Fibroblast of the aortic adventitia (primary cell): Measurements from ENCODE around the gene ABLIM2. TPM values are rescaled to one million over a fixed set of nuclear protein-coding genes. Genes with fewer than 3 reads are reported as not detected.

Experiments used
- DNase-seq: peaks from one replicate; pipeline ENCODE4 v3.0.0-alpha.2; 2010; ENCODE audit warnings: low read depth
- H3K4me3 ChIP-seq: 2 replicates; pipeline ENCODE4 v1.5.1; 2011; ENCODE audit warnings: low read depth, mild to moderate bottlenecking, control low read depth, low read length, moderate library complexity
- CTCF ChIP-seq: IDR thresholded peaks from 2 replicates; pipeline ENCODE4 v1.5.1; 2011; ENCODE audit warnings: mild to moderate bottlenecking, low read length, control low read depth, inconsistent platforms; ENCODE audit not compliant: insufficient read depth
- total RNA-seq: library from RNA; depleted of rRNA; stranded (reverse); fragments of >200 nt; gene quantifications from 2 replicates; pipeline ENCODE4 v1.2.3, GENCODE V29; 2012; ENCODE audit warnings: low replicate concordance

Gene ABLIM2
- total RNA-seq, 1 donor = under 0.01 TPM

DNA sequence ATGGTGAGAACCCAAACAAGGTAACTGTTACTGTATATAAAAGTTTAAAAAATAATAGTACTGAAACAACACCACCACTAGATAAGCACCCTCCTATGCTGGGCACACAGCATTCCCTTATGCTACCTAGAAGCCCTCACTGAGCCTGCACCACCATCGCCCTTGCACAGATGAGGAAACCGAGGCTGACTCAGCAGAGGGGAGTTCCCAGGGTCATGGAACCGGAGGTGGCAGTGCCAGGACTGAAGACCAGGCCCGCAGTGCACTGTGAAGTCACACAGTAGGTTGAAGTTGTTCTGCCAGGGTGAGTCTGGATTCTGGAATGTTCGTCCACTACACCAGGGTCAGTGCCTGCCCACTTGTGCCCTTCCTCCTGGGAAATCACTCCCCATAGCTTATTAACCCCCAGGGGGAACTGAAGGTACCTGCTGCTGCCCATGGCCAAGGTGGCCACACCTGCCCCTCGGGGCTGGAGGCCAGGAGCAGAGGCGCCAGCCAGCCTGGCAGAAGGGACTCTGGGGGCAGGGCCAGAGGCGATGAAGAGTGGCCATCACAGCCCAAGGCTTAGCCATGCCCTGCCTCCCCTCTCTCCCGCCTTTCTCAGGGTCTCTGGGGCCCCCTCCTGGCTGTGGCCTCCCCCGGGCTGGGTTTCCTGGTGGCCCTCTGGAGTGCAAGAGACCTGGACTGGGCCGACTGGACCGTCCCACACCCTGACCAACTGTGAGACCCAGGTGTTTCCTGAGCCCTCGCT lies 15.1 kb upstream of the ABLIM2 start:
- no peak for TF ChIP-seq CTCF
- H3K4me3 ChIP-seq = no peak overlapping the region
- DNase-seq = no peak

DNA sequence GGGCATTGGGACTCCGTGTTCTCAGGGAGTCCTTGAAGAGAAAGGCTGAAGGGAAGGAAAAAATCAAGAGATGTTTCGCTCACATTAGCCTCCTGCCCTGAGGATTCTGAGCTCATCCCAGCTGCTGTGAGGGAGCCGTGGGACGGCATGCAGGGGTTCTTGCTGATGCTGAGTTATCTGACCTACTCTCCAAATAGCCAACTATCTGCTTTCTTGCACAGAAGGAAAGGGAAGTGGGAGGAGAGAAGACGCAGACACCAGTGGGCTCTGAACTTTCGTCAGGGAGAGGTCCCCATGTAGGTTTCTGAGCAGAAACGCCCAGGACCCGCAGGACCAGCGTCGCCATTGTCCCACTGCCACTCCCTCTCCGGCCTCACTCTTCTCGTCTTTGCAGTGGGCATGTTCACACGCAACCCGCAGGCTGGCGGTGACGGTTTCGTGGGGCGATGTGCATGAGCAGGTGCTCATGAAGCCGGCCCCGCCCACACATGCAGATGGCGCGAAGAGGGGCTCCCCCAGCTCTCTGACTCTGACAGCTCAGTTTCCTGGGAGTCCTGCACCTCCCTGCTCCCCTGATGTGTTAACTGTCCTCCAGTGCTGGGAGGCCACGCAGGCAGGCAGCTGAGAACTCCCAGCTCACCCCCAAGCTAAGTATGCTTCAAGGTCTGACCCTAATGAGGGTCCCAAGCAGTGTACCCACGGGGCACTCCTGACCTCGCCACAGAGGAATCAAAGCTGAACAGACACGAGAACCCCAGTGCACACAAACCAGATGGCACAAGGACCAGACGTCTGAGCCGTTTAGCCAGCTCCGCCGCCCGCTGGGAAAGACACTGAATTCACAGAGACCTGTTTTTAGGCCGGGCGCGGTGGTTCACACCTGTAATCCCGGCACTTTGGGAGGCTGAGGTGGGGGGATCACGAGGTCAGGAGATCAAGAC lies 13.6 kb upstream of the ABLIM2 start:
- TF ChIP-seq CTCF = no peak
- no peak for DNase-seq
- H3K4me3 ChIP-seq = no peak overlapping the region

DNA sequence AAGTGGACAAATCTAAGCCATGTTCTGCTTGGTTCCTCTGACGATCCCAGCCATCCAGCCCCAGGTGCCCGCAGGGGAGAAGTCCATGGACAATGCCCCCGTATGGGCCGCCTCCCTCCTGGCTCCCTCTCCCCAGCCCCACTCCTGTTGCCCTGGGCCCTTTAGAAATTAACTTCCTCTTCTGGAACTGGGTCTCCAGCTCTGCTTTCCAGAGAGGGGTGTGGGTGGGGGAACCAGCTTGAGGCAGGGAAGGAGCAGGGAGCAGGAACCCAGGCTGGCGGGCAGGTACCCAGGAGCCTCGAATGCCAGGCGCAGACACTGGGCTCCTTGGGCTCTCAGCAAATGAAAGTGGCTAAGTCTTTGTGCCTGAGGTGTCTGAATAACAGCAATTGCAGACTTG lies 12.7 kb upstream of the ABLIM2 start:
- no peak for DNase-seq
- no peak overlapping the region for H3K4me3 ChIP-seq
- no peak for TF ChIP-seq CTCF

DNA sequence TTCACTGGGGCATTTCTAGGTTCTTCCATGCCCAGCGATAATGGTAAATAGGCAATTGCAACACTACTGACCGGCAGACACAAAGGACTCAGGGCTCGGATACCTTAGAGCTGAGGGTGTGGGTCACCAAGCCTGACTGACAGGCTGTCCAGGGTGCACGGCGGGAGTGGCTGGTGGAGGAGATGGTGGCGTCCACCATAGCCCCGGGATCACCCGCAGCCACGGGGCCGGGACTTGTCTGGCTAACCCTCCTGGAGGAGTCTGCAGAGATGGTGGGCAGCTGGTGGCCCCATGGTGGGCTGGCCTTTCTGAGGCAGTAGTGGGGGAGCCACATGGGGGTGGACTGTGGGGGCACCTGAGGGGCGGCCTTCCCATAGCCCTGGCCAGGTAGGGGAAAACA lies 11.7 kb upstream of the ABLIM2 start:
- no peak for DNase-seq
- TF ChIP-seq CTCF = no peak
- no peak overlapping the region for H3K4me3 ChIP-seq

GRCh38 chr4:8169763-8170162 lies 11.2 kb upstream of the ABLIM2 start:
- TF ChIP-seq CTCF = no peak
- no peak overlapping the region for H3K4me3 ChIP-seq
- no peak for DNase-seq

- DNase-seq = no peak
- TF ChIP-seq CTCF = no peak
- no peak overlapping the region for H3K4me3 ChIP-seq
Measured at GRCh38 chr4:8168832-8169598, 10.4 kb upstream of the ABLIM2 start.
